HepG2 (cell line): ENCODE results near the gene ADPRH. TPM values are rescaled to one million over a fixed set of nuclear protein-coding genes. Genes with fewer than 3 reads are reported as not detected.

Experiments used
- ATAC-seq: fragments of 200-7000 bp; cut with Tn5 transposase; 3 replicates; pipeline ENCODE4 v1.9.1; 2020; ENCODE audit warnings: mild to moderate bottlenecking, moderate library complexity
- BruUV-seq: library from RNA; stranded (reverse); fragments of 400-500 nt; replicated peaks from 2 replicates; lab custom pipeline; 2021; lab: Mats Ljungman, UMichigan
- CTCF ChIA-PET: fragments of 300-600 bp; formaldehyde crosslinking; extraction: SDS; loops from one replicate; lab custom pipeline; 2021; ENCODE audit warnings: low total read pairs, inconsistent platforms, low intra/inter-chr PET ratio; lab: Yijun Ruan, JAX
- POLR2A ChIA-PET: fragments of 350-600 bp; sonication (Branson Sonifier 250); formaldehyde crosslinking; loops from one replicate; lab custom pipeline; 2020; ENCODE audit warnings: antibody characterized with exemption, inconsistent platforms; lab: Yijun Ruan, JAX
- DNase-seq: peaks from one replicate; pipeline ENCODE4 v3.0.0-alpha.2; 2015; ENCODE audit warnings: low spot score
- FAIRE-seq: peaks from 3 replicates; lab custom pipeline; 2011; peaks lifted over from hg19 to GRCh38; lab: Jason Lieb, UNC
- H2AFZ ChIP-seq: one replicate; pipeline ENCODE4 v1.6.1; 2011; ENCODE audit warnings: low read length, inconsistent platforms
- H3K27ac ChIP-seq: fragments of 300-600 bp; 3 replicates; pipeline ENCODE4 v1.8.0; 2011; ENCODE audit warnings: mixed run types, mild to moderate bottlenecking, mixed read lengths, low read length, inconsistent platforms; ENCODE audit not compliant: insufficient read depth; ENCODE audit errors: extremely low read length
- H3K27me3 ChIP-seq, 2 experiments: fragments of 200-600 bp in 1 of 2; 2 replicates in 1 of 2; 3 replicates in 1 of 2; pipeline versions ENCODE4 v1.6.0 to v1.8.0; 2011; ENCODE audit warnings: low read length in 2 of 2, mild to moderate bottlenecking in 2 of 2, moderate library complexity in 2 of 2, inconsistent platforms in 1 of 2; ENCODE audit not compliant: insufficient read depth in 2 of 2, control insufficient read depth in 1 of 2
- H3K36me3 ChIP-seq, 2 experiments: fragments of 200-600 bp in 1 of 2; replicated peaks in 1 of 2; 2 replicates in 1 of 2; 3 replicates in 1 of 2; pipeline versions ENCODE4 v1.5.1 to v1.8.0; 2011; ENCODE audit warnings: low read length in 2 of 2, inconsistent platforms in 1 of 2; ENCODE audit not compliant: insufficient read depth in 2 of 2, control insufficient read depth in 1 of 2
- H3K4me1 ChIP-seq: 2 replicates; pipeline ENCODE4 v1.5.1; 2012; ENCODE audit warnings: low read length, inconsistent platforms; ENCODE audit not compliant: insufficient read depth
- H3K4me2 ChIP-seq: 2 replicates; pipeline ENCODE4 v1.6.0; 2011; ENCODE audit warnings: low read depth, low read length, inconsistent platforms
- H3K4me3 ChIP-seq, 3 experiments: fragments of 200-600 bp in 1 of 3; sonication (generic), shearing (Covaris generic) in 1 of 3; replicated peaks in 1 of 3; 2 replicates each; pipeline ENCODE4 v1.5.1; 2011 to 2016; ENCODE audit warnings: low read length in 3 of 3, inconsistent platforms in 2 of 3, low read depth in 2 of 3, mild to moderate bottlenecking in 2 of 3, control low read depth in 1 of 3, mixed read lengths in 1 of 3; ENCODE audit not compliant: insufficient read depth in 1 of 3
- H3K79me2 ChIP-seq: one replicate; pipeline ENCODE4 v1.6.1; 2011; ENCODE audit warnings: low read length, inconsistent platforms; ENCODE audit not compliant: insufficient read depth
- H3K9ac ChIP-seq: 2 replicates; pipeline ENCODE4 v1.6.0; 2011; ENCODE audit warnings: mild to moderate bottlenecking, low read depth, low read length, inconsistent platforms; ENCODE audit not compliant: insufficient read depth
- H3K9me3 ChIP-seq: 2 replicates; pipeline ENCODE4 v1.5.1; 2012; ENCODE audit warnings: mild to moderate bottlenecking, low read length
- H4K20me1 ChIP-seq: 2 replicates; pipeline ENCODE4 v1.6.0; 2011; ENCODE audit warnings: inconsistent platforms, mild to moderate bottlenecking, low read length, moderate library complexity; ENCODE audit not compliant: insufficient read depth
- BORCS8-MEF2B ChIP-seq: sonication (generic); formaldehyde crosslinking; IDR thresholded peaks from 2 replicates; pipeline ENCODE4 v1.8.0; 2022; ENCODE audit warnings: mild to moderate bottlenecking, missing genetic modification reagents
- FOXJ3 ChIP-seq: sonication (generic); formaldehyde crosslinking; IDR thresholded peaks from 2 replicates; pipeline ENCODE4 v1.4.0; 2020; ENCODE audit warnings: missing genetic modification reagents, mild to moderate bottlenecking, borderline replicate concordance
- HHEX ChIP-seq: IDR thresholded peaks from 2 replicates; pipeline ENCODE4 v1.6.1; 2016; ENCODE audit warnings: control low read depth
- NRL ChIP-seq: sonication (generic); formaldehyde crosslinking; IDR thresholded peaks from 2 replicates; pipeline ENCODE4 v1.5.0; 2020; ENCODE audit warnings: missing genetic modification reagents, mild to moderate bottlenecking, moderate library complexity, borderline replicate concordance
- PBX2 ChIP-seq: IDR thresholded peaks from 2 replicates; pipeline ENCODE4 v1.6.1; 2016; ENCODE audit warnings: control low read depth
- PRPF4 ChIP-seq: fragments of 200-400 bp; formaldehyde crosslinking; IDR thresholded peaks from 2 replicates; pipeline ENCODE4 v1.6.1; 2016; ENCODE audit warnings: low read length, low read depth; ENCODE audit not compliant: poor library complexity, severe bottlenecking
- SRF ChIP-seq: IDR thresholded peaks from 2 replicates; pipeline ENCODE4 v1.6.1; 2011; ENCODE audit warnings: mild to moderate bottlenecking, low read depth, low read length, moderate library complexity
- ZNF567 ChIP-seq: sonication (generic); formaldehyde crosslinking; IDR thresholded peaks from 2 replicates; pipeline ENCODE4 v1.8.1; 2023; ENCODE audit warnings: mild to moderate bottlenecking, missing genetic modification reagents, borderline replicate concordance
- ZSCAN29 ChIP-seq: sonication (generic); formaldehyde crosslinking; conservative IDR thresholded peaks from 2 replicates; pipeline ENCODE4 v1.4.0; 2020; ENCODE audit warnings: mild to moderate bottlenecking, missing genetic modification reagents
- WGBS: methylation state at CpG from one replicate; pipeline ENCODE4 v1.1.6; 2017; ENCODE audit warnings: low lambda C conversion rate; 5-methylcytosine and 5-hydroxymethylcytosine counted together
- in situ Hi-C: cut with HindIII; loops from 2 replicates; pipeline ENCODE4 v1.10.0; 2017; ENCODE audit warnings: low pct_unique_long_range_greater_than_20kb; ENCODE audit not compliant: extremely low pct_ligation_motif_present
- intact Hi-C: fragments of 100-400 bp; cut with micrococcal nuclease; formaldehyde crosslinking; loops from one replicate; pipeline ENCODE4 v1.10.0; 2022; ENCODE audit not compliant: unreplicated experiment
- polyA plus RNA-seq, 8 experiments: library from polyadenylated mRNA; depleted of rRNA in 3 of 8; stranded (reverse) in 7 of 8; unstranded in 1 of 8; fragments of >200 nt; fragmentation: Illumina TruSeq in 4 of 8; extraction: Trizol in 4 of 8; gene quantifications; 2 replicates each; pipeline versions ENCODE4 v1.2.1 to v1.2.3, GENCODE V29; 2011 to 2016; ENCODE audit warnings: low read depth in 4 of 8, missing spikeins in 1 of 8, mixed read lengths in 1 of 8; ENCODE audit not compliant: insufficient read depth in 1 of 8
- total RNA-seq, 5 experiments: library from RNA; depleted of rRNA; stranded (reverse); fragments of >200 nt; fragmentation: Illumina TruSeq; extraction: Trizol; gene quantifications; 2 replicates each; pipeline ENCODE4 v1.2.3, GENCODE V29; 2016; ENCODE audit warnings: low read depth in 1 of 5
- TF ChIP-seq, protein P1 (sequence below): sonication (generic); formaldehyde crosslinking; IDR thresholded peaks from 2 replicates; pipeline ENCODE4 v1.4.0; 2020; ENCODE audit warnings: missing genetic modification reagents

ADPRH gene
- total and polyA plus RNA-seq, 2 of the 13 experiments (the other 11 are each of a cell fraction or from before 2014, with no cell fraction given), result 0.01 to 0.15 TPM

DNA sequence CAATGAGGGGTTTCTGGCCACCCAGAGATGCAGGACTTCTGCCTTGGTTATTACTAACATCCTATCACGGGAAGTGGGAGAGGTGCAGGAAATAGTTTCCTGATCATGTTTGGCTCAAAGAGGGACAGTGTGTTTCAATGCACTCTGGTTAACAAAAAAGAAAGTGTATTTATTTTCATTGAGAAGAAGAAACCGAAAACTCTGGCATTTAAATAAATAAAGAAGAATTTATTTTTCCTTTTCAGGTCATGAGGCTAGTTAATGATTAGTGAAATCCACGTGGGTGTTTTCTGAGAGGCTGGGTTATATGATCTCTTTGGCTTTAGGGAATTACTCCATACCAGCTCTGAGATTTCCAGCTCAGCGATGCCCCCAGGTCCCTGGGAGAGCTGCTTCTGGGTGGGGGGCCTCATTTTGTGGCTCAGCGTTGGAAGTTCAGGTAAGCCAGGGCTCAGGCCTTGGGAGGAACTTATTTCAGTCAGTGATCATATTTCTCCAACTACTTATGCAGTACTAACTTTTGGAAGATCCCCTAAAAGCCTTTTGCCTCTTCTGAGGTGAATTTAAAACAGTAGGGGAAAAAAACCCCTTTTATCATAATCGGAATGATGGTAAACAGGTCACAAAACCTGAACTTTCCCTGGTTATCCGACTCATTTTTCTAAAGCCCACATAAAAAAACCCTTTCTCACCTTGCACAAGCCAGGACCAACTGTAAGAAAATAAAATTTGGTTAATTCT, 18.4 kb downstream of the ADPRH start, which contains the start of gene PLA1A:
TSS of gene PLA1A (plus strand) at position 338 of the 741 bp plus-strand sequence. CDS start at position 367, 29 bp downstream.
- CTCF ChIA-PET, result no interaction called here
- WGBS, result 10% methylated on average over 7 of the region's 7 CpGs
- Histone ChIP-seq H3K4me3 (peak within 1 kb of the TSS in 1 of 3 experiments; percentile 13; a peak in 1 of 6 replicates), H3K4me1 (peaks cover 21% of the 10 kb centered on the region; the same call in 1 of the 2 replicates), H3K79me2 (no peaks in the 10 kb centered on the region), H3K4me2 (peak within 1 kb of the TSS; percentile 40; the same call in 1 of the 2 replicates), H2AFZ (no peak within 1 kb of the TSS), H3K9me3 (no peaks in the 10 kb centered on the region), H3K27me3 (no peaks in the 10 kb centered on the region; a peak in 1 of 5 replicates), H4K20me1 (no peaks in the 10 kb centered on the region), H3K27ac (no peak within 1 kb of the TSS), H3K9ac (no peak within 1 kb of the TSS), H3K36me3 (no peaks in the 10 kb centered on the region)
- ATAC-seq (peak; percentile 48), DNase-seq (peak; percentile 33), FAIRE-seq (no peak)
- TF ChIP-seq PRPF4 (no peak), SRF (0 out of 2 replicates have a peak, but pooled peaks have one; percentile 9)
- no TSS peak for BruUV-seq
- in situ Hi-C loops, result no loop called here
- POLR2A ChIA-PET, result no interaction called here
- intact Hi-C loops, result no loop called here

DNA sequence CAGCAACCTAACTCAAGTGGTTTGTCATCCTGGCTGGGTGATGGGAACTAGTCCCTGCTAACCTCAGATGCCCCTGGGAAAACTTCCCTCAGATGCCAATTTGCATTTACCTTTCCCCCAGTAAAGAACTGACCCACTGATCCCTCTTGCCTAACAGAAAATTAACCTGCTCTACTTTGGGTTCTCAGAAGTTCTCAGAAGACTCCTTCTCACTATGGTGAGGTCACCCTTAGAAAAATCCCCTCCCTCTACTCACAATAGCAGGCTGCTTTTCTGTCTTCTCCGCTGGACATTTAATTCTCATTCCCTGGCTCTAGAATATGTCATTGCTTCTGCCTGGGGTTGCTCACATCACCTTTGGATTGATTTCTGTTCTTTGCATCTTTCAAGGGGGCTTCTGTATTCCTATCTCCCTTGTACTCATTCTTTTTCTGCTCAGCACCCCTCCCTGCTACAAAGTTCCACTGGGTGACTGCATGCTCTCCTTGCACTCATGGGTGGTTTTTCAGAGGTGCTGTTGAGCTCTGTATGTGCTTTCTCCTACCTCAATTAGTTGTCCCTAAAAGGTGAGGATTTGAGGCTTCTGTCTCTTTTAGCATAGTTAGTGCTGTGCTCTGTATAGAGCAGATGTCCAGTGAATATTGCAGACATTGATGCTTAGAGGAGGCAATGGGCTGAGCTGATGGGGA, 19.3 kb downstream of the ADPRH start:
- Histone ChIP-seq H3K4me2 (no peak overlapping the region), H3K27me3 (no peaks in the 10 kb centered on the region; a peak in 1 of 5 replicates), H3K79me2 (no peaks in the 10 kb centered on the region), H3K9me3 (no peaks in the 10 kb centered on the region), H3K36me3 (no peaks in the 10 kb centered on the region), H3K4me1 (peaks cover 21% of the 10 kb centered on the region; the same call in 1 of the 2 replicates), H3K4me3 (no peak overlapping the region), H2AFZ (no peak overlapping the region), H3K9ac (no peak overlapping the region), H4K20me1 (no peaks in the 10 kb centered on the region), H3K27ac (no peak overlapping the region)
- in situ Hi-C loops, result no loop called here
- POLR2A ChIA-PET, result no interaction called here
- TF ChIP-seq HHEX (CRISPR knock-in tag) (no peak), ZNF567 (CRISPR knock-in tag) (no peak), NRL (no peak), FOXJ3 (no peak), BORCS8-MEF2B (no peak), PBX2 (CRISPR knock-in tag) (no peak), ZSCAN29 (no peak)
- TF ChIP-seq, protein P1, sequence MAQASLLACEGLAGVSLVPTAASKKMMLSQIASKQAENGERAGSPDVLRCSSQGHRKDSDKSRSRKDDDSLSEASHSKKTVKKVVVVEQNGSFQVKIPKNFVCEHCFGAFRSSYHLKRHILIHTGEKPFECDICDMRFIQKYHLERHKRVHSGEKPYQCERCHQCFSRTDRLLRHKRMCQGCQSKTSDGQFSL (CRISPR knock-in tag), result no peak
- WGBS, result 96% methylated on average over 1 of the region's 1 CpG
- no peak for DNase-seq
- intact Hi-C loops, result no loop called here
- CTCF ChIA-PET, result no interaction called here
- no peak for FAIRE-seq
- no TSS peak for BruUV-seq
- ATAC-seq, result no peak
